ENCODE data around the gene SERGEF.

The SERGEF gene

DNA sequence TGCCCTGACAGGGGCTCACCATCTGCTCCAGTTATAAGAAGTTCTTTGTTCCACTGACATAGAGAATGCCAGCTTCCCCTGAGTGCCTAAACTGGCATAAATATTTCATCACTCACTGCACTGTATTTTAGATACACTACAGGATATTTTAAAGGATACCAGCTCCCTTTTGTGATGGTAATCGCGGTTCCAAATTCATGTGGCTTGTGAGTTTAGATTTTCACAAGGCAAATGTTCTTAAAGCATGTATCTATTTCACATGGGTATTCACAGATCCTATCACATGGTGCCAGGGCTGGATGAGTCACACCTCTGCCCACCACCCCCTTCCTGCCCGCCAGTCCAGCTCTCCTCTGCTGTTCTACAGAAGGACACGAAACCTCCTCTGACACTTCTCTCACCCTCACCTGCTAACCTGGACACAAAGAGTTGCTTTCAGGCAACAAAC, 172.7 kb downstream of the SERGEF start:
- TF ChIP-seq, protein P1, sequence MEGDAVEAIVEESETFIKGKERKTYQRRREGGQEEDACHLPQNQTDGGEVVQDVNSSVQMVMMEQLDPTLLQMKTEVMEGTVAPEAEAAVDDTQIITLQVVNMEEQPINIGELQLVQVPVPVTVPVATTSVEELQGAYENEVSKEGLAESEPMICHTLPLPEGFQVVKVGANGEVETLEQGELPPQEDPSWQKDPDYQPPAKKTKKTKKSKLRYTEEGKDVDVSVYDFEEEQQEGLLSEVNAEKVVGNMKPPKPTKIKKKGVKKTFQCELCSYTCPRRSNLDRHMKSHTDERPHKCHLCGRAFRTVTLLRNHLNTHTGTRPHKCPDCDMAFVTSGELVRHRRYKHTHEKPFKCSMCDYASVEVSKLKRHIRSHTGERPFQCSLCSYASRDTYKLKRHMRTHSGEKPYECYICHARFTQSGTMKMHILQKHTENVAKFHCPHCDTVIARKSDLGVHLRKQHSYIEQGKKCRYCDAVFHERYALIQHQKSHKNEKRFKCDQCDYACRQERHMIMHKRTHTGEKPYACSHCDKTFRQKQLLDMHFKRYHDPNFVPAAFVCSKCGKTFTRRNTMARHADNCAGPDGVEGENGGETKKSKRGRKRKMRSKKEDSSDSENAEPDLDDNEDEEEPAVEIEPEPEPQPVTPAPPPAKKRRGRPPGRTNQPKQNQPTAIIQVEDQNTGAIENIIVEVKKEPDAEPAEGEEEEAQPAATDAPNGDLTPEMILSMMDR (IDR thresholded peaks at IDR 0.05; ENCODE audit: insufficient read depth, low read length, missing control alignments): no peak
- CTCF ChIA-PET: interaction anchor here (1.2 kb wide), 1 partner anchor 109 kb away, joined by 3 read pairs; no protein-coding TSS in a partner anchor
- DNase-seq (ENCODE audit: low read depth, low spot score): no peak
- POLR2A ChIA-PET: interaction anchor here (0.6 kb wide), 1 partner anchor 73 kb away, joined by 3 read pairs; no protein-coding TSS in a partner anchor
- no peak overlapping the region for H3K4me3 ChIP-seq (ENCODE audit: low read depth, low read length)

DNA sequence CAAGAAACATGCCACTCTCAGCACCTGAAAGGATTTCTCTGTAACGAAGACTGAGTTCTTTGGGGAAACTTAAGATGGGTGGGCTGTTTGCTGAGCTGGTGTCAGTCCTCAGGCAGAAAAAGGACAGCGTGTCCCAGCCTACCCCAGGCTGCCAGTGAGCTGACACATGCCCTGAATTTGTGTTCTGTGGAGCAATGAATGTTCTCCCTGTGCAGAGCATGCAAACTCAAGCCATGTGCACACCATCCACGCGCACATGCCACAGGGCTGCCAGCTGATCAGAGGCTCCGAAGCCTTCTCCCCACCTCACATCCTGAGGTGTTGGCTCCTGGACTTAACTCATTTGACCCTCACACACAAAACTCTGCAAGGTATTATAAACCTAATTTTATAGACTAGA, 173.4 kb downstream of the SERGEF start:
- ChIA-PET POLR2A (interaction anchor here (0.6 kb wide), 1 partner anchor 74 kb away, joined by 3 read pairs; no protein-coding TSS in a partner anchor), CTCF (interaction anchor here (1.2 kb wide), 1 partner anchor 109 kb away, joined by 3 read pairs; no protein-coding TSS in a partner anchor)
- TF ChIP-seq, protein P1 (IDR thresholded peaks at IDR 0.05; ENCODE audit: insufficient read depth, low read length, missing control alignments): no peak
- no peak for DNase-seq (ENCODE audit: low read depth, low spot score)
- no peak overlapping the region for H3K4me3 ChIP-seq (ENCODE audit: low read depth, low read length)

DNA sequence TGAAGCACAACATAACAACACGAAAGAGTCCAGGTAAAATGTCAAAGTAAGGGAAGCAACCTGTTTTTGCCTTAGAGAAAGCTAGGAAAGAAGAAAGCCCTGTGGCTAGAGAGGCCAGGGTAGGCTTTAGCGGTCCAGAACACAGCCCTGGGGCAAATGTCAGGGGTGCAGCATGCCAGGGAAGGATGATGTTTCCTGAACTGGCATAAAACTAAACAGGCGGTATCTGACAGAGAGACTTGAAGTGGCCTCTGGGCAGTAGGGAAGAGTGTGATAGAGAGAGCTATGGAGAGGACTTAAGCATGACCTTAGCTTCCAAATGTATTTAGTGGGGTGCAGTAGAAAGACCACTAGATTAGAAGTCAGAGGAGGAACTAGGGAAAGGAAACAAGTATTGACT, 174.7 kb downstream of the SERGEF start:
- CTCF ChIA-PET: interaction anchor here (1.2 to 1.3 kb wide), 2 partner anchors 10 to 141 kb away, joined by 3 read pairs; no protein-coding TSS in a partner anchor
- H3K4me3 ChIP-seq (ENCODE audit: low read depth, low read length): no peak overlapping the region
- no peak for DNase-seq (ENCODE audit: low read depth, low spot score)
- TF ChIP-seq, protein P1 (IDR thresholded peaks at IDR 0.05; ENCODE audit: insufficient read depth, low read length, missing control alignments): no peak
- POLR2A ChIA-PET: no interaction called here

DNA sequence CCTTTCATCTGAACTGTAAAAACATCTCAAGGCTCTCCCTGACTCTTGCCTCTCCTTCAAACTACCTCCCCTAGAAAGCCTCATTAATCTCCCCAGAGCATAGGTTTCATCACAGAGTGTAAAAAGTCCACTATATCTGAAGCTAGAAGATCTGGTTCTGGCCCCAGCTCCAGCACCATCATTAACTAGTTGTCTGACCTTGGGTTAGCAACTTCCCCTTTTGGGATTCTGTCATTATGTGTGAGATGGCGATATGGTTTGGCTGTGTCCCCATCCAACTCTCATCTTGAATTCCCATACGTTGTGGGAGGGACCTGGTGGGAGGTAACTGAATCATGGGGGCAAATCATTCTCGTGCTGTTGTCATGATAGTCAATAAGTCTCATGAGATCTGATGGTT, 181.0 kb downstream of the SERGEF start:
- DNase-seq (ENCODE audit: low read depth, low spot score): no peak
- TF ChIP-seq, protein P1 (IDR thresholded peaks at IDR 0.05; ENCODE audit: insufficient read depth, low read length, missing control alignments): no peak
- CTCF ChIA-PET: no interaction called here
- POLR2A ChIA-PET: no interaction called here
- no peak overlapping the region for H3K4me3 ChIP-seq (ENCODE audit: low read depth, low read length)

DNA sequence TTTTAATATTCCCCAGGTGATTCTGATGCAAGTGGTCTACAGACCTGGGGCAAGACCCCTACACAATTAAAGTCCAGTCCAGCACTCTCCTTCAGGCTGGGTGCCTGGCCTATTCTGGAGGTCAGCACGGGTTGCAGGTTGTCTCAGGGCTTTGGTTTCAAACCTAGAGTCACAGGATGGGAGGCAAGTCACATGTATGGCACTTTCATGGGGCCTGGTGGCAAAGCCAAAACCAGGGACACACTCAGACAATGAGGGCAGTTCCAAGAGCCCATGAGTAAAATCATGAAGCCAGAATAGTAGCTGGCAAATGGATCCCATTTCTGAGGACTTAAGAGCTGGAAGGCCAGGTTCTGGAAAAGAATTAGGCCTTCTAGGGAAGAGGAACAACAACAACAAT, 181.6 kb downstream of the SERGEF start:
- TF ChIP-seq, protein P1 (IDR thresholded peaks at IDR 0.05; ENCODE audit: insufficient read depth, low read length, missing control alignments): no peak
- POLR2A ChIA-PET: no interaction called here
- CTCF ChIA-PET: no interaction called here
- H3K4me3 ChIP-seq (ENCODE audit: low read depth, low read length): no peak overlapping the region
- DNase-seq (ENCODE audit: low read depth, low spot score): no peak

DNA sequence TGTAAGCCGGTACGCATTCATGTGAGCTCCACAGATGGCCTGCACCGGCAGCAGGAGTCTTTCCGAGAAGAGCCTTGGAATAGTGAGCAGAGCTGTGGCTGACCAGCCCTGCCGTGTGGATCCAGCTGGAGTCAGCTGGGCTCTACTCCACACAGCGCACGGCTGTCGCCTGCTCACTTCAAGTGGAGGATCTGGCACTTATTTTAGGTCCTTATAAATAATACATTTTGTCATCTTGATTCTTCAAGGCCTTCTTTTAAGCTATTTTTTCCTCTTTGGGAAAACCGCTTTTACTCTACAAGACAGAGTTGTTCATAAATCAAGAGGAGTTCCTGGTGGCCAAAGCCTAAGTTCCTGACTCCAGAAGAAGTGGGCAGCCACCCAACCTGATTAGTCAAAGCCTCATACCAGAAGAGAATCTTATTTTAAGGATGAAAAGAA, 184.5 kb downstream of the SERGEF start:
- DNase-seq (ENCODE audit: low read depth, low spot score): no peak
- TF ChIP-seq, protein P1 (IDR thresholded peaks at IDR 0.05; ENCODE audit: insufficient read depth, low read length, missing control alignments): no peak
- CTCF ChIA-PET: interaction anchor here (0.8 to 2.0 kb wide), 3 partner anchors 15 to 150 kb away, joined by 3 to 7 read pairs (median 4); no protein-coding TSS in a partner anchor
- no peak overlapping the region for H3K4me3 ChIP-seq (ENCODE audit: low read depth, low read length)
- POLR2A ChIA-PET: no interaction called here

All from AG04449 (cell line).